G401 (cell line): ENCODE measurements around the gene ARL2. TPM values are rescaled to one million over a fixed set of nuclear protein-coding genes. Genes with fewer than 3 reads are reported as not detected.

Experiments
- DNase-seq: peaks from one replicate; pipeline ENCODE4 v3.0.0-alpha.2; 2015; ENCODE audit warnings: low spot score
- in situ Hi-C: cut with HindIII; loops from 2 replicates; pipeline ENCODE4 v1.10.0; 2016; ENCODE audit warnings: low sequenced_read_pairs, mixed read lengths
- total RNA-seq: library from RNA; depleted of rRNA; stranded (reverse); fragments of >200 nt; shearing (Covaris generic); gene quantifications from 2 replicates; pipeline ENCODE4 v1.2.3, GENCODE V29; 2014

Gene ARL2
- total RNA-seq, 1 experiment from 2014 or later, result 175 TPM

DNA sequence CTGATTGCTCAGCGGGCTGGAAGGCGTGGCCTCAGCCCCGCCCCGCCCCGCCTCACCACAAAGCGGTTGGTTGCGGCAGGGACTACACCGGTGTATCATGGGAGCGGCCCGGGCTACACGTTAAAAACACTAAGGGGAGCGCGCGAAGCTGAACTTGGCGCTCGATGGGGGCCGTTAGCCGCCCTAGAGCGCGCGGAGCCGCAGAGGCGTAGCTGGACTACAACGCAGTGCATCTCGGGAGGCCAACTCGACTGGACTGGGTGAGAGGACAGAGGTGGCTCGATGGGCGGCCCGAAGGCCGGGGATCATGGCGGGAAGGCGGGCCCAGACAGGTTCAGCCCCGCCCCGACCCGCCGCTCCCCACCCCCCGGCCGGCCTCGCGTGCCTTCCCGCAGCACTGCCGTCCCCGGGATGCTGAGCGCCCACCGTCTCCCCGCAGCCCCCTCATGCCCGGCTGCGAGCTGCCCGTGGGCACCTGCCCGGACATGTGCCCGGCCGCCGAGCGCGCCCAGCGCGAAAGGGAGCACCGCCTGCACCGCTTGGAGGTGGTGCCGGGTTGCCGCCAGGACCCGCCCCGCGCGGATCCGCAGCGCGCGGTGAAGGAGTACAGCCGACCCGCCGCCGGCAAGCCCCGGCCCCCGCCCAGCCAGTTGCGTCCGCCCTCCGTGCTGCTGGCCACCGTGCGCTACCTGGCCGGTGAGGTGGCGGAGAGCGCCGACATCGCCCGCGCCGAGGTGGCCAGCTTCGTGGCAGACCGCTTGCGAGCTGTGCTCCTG, 27.1 kb downstream of the ARL2 start, which contains the start of gene SAC3D1:
SAC3D1 (plus strand) TSS at position 364 of the 776 bp plus-strand sequence; CDS start at position 447, 83 bp downstream.
- in situ Hi-C loops, result no loop called here

DNA sequence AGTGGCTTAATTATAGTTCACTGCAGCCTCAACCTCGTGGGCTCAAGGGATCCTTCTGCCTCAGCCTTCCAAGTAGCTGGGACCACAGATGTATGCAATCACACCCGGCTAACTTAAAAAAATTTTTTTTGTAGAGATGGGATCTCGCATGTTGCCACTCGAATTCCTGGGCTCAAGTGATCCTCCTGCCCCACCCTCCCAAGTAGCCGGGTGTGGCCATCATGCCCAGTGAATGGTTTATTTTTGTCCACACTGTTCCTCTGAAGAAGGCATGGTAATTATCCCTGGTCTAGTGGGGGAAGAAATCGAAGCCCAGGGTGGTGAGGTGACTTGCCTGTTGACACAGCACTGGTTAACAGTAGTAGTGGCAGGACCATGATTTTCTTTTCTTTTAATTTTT, 28.9 kb downstream of the ARL2 start:
- in situ Hi-C loops, result no loop called here
- DNase-seq, result no peak

More for the DNA sequence above, 27.1 kb downstream of the ARL2 start, which contains the start of gene SAC3D1:
- DNase-seq, result peak; percentile 96

DNA sequence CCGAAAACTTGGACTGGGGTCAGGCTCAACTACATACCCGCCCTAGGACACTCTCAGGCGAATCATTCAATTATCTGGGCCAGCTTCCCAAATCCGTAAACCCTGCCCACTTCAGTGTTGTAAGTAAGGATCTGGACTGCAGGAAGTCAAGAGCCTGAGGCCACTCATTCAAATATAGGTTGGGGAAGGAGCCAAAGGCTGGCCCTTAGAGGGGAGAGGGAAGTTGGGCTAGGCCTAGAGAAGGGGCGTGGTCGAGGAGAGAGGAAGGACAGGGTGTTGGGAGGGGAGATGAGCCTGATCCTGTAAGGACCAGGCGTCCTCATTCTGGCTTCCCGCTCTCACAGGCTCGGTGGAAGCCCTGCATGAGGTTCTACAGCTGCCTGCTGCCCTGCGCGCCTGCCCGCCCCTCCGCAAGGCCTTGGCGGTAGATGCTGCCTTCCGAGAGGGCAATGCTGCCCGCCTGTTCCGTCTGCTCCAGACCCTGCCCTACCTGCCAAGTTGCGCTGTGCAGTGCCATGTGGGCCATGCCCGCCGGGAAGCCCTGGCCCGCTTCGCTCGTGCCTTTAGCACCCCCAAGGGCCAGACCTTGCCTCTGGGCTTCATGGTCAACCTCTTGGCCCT, 30.0 kb downstream of the ARL2 start:
- in situ Hi-C loops, result no loop called here
- peak; percentile 27 for DNase-seq

DNA sequence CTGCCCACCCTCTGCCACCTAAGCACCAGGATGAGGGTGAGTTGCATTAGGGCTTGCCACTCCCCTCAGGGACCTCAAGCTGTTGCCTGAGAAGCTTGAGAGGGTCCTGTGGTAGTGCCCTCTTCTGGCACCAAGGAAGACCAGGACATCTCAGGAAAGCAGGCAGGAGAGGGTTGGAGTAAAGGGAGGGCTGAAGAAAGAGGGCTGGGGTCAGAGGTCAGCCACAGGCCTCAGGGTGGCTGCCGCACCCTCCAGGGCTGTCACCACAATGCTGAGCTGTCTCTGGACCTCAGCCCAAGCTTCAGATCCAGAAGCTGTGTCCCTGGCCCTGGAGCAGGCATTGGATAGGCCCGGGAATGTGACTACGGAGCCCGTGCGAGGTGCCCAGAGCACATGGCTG, 31.1 kb downstream of the ARL2 start:
- in situ Hi-C loops, result no loop called here
- no peak for DNase-seq

DNA sequence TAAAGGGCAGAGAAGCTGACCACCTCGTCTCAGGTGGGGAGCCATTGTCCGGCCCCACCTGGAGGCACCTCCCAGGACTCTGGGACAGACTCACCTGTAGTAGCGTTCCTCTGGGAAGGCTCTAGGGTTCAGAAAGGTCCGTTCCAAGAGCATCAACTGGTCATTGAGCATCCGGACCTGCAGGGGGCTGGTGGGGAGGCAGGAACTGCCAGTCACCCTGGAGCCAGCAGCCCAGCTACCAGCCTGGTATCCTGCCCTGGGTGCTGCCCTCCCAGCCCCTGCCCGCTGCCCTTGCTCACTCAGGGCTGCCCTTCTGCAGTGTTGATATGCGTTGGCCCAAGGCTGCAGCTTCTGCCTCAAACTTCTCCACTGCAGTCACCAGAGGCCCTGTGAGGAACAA, 31.8 kb downstream of the ARL2 start:
- no peak for DNase-seq
- in situ Hi-C loops, result no loop called here

DNA sequence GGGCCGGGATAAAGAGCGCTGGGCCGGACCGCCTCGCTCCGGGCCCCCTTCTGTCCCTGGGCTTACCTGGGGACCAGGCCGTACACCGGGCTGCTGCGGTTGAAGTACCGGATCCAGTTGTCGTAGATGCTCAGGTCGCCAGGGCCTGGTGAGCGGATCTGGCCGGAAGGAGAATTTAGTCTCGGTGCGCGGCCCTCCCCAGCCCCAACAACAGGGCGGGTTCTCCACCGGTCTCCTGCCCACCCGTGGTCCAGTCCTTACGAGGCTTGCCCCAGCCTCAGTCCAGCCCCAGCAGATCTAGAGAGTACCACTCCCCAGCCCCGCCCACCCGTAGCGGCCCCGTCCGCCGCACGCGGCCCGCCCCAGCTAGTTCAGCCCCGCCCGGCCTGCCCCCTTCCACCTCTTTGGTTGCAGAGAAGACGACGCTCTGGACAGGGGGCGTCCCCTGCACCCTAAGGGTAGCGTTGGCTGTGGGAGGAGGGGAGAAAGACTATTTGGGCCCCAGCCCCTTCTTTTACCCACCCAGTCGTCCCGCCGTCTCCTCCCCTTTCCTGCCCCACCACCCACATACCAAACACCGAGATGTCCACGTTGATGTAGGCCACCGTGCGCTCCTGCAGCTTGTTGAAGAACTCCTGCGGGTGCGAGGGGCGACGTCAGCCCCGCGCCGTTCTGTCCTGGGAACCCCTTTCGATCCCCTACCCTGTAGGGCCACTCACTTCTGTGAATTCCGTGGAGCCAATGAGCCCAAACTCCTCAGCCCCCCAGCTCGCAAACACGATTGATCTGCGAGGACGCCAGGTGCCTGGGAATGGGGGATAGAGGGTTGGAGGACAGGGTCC, 33.8 kb downstream of the ARL2 start:
- in situ Hi-C loops, result no loop called here
- DNase-seq, result no peak

DNA sequence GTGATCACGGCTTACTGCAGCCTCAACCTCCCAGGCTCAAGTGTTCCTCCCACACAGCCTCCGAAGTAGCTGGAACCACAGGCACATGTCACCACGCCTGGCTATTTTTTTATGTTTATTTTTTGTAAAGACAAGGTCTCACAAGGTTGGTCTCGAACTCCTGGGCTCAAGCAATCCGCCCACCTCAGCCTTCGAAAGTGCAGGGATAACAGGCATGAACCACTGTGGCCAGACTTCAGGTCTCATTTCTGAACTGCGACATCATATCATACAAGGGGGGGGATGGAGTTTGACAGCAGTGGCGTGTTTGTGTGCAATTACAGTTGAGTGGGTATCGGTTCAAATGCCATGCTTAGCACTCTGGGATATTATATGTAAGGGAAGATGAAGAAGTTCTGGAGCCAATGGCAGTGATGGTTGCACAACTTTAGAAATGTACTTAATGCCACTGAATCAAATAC, 37.5 kb downstream of the ARL2 start:
- in situ Hi-C loops, result no loop called here
- DNase-seq, result no peak

DNA sequence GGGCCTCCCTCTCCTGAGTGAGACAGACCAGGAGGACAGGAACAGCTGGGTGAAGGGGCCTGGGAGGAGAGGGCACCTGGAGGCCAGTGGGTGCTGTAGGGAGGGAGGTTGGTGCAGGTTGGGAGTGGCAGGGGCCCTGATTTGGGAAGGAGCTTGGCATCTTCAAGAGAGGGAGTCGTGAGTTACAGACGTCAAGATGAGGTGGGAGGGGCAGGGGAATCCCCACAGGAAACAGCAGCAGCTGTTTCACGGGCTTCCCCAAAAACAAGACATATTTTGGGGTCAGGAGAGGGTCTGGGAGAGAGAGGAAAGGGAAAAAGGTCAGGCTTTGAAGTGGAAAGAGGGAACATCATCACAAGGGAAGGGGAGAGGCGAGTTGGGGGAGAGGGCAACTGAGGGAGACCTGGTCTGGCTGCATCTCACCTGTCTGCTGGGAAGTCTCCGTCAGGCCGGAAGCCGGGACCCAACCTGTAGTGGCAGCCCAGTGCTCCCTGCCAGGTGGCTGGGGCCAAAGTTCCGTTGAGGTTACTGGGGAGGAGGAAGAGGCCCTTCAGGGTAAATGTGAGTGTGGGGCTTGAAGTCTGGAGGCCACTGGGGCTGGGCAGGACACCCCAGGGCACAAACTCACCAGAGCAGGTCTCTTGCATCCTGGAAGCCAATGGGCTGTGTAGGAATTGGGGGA, 40.0 kb downstream of the ARL2 start:
- no peak for DNase-seq
- in situ Hi-C loops, result no loop called here

DNA sequence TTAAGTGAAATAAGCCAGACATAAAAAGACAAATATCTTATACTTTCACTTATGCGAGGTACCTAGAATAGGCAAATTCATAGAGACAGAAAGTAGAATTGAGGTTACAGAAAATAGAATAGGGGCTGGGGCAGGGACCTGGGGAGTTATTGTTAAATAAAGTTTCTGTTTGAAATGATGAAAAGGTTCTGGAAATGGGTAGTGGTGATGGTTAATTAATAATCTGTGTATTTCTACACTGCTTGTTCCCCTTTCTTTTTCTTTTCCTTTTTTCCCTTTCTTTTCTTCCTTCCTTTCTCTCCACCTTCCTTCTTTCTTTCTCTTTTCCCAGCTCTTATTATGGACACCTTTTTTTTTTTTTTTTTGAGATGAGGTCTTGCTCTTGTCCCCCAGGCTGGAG, 41.6 kb downstream of the ARL2 start:
- DNase-seq, result no peak
- in situ Hi-C loops, result no loop called here

DNA sequence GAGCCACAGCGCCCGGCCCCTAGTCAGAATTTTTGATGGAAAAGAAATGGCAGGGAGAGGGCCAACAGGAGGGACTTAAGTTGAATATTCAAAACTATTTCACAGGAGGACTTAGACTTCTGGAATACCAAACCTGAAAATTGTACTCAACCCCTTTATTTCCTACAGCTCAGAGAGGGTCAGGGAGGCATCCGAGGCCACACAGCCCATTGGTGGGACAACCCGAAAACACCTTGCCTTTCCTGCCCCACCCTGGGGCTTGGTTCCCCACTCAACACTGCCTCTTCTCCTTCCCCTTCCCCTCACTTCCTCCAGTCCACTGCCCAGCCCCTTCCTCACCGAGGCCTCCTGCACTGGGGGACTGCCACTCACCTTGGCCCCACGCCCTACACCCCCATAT, 43.0 kb downstream of the ARL2 start:
- DNase-seq, result no peak
- in situ Hi-C loops, result no loop called here

DNA sequence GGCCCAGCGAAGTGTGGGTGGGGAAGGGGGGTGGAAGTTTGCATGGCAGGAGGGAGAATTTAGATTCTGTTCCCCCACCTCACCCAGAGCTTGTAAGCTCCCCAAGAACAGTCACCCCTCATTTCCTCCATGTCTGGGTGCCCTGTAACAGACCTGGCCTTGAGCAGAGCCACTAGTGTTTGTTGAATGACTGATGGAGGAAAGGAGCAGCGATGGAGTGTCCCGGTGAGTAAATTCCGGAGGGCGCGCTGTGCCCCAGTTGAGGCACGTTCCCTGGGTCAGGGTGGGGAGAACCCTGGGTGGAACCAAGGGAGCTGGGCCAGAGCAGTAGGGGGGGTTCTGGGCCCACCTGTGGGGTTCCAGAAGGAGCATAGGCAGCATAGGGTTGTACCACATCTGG, 43.6 kb downstream of the ARL2 start:
- in situ Hi-C loops, result no loop called here
- DNase-seq, result no peak

DNA sequence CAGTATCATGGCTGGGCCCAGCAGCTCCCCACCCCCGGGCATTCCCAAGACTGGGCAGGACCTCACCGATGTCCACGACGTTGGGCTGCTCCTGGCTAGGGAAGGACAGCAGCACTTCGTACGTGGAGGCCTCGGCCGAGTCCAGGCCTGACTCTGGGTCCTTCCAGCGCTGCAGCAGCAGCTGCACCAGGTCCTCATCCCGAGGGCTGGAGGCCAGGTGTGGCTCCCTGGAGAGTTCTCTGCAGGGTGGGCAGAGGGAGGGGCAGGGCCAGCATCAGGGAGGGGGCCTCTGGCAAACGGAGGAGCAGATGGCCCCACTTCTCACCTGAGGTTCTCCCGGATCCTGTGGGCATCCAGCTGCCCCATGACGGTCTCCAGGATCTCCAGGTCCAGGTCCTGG, 44.1 kb downstream of the ARL2 start:
- DNase-seq, result no peak
- in situ Hi-C loops, result no loop called here

DNA sequence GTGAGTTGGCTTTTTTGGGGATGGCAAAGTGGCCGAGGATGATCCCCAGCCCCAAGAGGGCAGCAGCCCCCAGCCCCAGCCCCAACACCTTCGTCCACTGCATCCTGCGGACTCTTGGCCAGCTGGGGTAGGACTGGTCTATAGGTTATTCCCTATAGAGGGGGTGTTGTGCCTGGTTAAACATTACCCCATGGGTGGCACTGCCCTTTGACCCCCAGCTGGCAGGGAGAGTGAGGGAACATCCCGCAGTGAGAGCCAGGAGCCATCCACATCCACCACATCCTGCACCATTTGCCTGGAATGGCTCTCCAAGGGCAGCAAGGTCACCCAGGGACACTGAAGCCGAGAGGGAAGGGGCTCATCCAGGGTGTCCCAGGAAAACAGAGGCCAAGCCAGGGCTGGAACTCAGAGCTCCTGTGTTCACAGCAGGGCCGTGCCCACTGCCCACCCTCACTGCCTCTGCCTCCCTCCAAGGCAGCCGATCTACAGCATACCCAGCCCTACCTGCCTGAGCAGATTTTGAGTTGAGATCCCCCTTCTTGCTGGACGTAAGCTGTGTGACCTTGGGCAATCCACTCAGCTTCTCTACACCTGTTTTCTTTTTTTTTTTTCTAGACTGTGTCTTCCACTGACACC, 44.6 kb downstream of the ARL2 start, which contains the start of gene NAALADL1:
NAALADL1 (minus strand) TSS at position 135 of the 636 bp plus-strand sequence; CDS start at position 103, 32 bp downstream.
- in situ Hi-C loops, result no loop called here
- DNase-seq, result no peak

DNA sequence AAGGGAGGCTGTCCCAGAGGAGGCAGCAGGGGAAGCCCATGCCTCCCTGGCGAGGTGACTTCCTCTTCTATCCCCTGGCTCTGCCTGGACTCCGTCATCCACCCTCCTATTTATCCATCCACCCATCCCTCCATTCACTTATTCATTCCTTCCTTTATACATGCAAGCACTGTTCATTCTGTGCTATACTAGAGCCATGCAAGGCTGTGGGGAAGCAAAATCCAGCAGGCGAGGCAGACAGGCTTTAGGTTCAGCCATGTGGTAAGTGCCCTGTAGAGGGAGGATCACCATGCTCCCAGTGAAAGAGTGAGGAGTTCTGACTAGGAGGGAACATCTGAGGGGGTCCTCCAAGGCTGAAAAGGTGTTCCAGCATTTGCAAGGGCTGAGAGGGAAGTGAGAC, 45.6 kb downstream of the ARL2 start:
- DNase-seq, result no peak
- in situ Hi-C loops, result no loop called here

DNA sequence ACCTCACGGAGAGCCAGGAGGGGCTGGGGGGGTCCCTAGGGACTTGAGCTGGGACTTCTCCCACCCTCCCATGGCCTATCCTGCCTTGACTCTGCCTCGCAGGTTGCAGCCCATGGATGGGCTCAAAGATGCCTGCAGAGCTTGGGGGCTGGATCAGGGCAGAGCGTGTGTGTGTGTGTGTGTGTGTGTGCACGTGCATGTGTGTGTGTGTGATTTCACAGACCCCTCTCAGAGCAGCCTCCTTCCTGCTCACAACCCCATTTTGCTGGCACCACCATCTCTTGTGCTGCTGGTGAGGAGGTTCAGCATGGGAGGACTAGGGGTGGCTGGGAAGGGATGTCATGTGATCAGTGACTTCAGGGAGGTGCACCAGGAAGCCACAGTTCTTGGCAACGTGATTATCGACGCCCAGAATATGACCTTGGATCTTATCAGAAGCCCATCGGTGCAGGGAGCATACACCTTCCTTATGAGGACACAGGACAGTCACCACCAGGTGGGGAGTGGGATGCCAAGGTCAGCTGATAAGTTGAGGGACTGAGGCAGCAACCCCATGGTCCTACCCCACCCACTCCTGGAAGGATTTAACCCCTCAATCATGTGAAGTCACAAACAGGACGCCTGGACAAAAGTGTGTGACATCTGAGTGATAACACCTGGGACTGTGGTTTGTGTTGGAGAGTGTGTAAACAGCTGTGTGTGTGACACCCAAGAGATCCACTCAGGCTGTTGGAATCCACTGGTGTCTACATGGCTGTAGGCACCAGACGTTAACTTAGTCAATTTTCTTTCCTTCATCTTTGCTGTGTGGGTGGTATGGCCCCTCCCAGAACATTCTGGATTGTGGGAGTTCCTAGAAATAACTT, 46.2 kb downstream of the ARL2 start:
- in situ Hi-C loops, result no loop called here
- DNase-seq, result no peak

DNA sequence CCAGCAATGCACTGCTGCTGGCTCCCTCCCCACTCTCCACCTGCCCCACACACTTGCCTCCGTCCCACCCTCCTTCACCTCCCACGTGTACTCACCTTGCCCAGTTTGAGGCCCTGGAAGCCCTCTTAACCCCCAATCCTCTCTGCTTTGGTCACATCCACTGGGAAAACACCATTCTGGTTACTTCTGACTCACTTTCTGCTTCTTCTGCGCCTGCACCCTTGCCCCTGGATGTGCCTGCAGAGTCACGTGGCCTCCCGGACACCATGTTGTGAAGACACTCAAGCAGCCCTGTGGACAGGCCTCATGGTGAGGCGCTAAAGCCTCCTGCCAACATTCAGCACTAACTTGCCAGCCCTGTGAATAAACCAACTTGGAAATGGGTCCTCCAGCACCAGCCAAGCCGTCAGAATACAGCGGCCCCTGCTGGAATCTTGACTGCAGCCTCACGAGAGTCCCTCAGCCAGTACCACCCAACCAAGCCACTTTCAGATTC, 47.0 kb downstream of the ARL2 start:
- DNase-seq, result peak; percentile 23

DNA sequence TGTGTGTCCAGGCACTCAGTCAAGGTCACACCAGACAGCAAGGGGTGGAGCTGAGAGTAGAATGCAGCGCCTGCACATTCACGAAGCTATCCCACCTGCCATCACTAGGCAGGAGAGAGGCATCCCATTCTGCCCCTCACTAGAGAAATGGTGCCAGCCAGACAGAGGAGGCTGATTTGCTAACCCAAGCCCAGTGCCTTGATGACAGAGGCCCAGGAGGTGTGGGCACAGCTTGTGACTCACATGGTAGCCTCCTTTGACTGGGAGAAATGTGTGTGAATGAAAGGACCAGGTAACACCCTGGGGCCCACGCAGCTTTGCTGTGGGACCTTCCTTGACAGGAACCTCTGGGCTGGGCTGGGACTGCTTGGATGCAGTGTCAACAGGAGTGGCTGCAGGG, 49.6 kb downstream of the ARL2 start:
- in situ Hi-C loops, result no loop called here
- no peak for DNase-seq

More for the DNA sequence above, 47.0 kb downstream of the ARL2 start:
- in situ Hi-C loops, result no loop called here

DNA sequence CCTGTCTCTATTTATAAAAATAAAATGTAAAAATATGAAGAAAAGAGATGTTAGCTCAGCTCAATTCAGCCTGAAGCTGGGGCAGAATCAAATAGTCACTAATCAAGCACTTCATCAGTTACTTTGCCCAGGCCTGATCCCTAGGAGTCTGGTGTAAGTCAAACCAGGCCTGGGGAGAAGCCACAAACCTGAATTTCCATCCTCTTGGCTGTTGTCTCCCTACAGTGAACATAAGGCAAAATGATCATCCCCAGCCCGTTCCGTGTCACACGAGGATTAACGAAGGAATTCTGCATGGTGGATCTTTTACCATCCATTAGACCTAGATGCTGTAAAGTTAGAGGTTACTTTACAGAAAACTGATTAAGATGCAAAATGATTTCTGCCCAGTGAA, 50.9 kb downstream of the ARL2 start:
- in situ Hi-C loops, result no loop called here
- DNase-seq, result no peak
